Endothelial cell of umbilical vein (primary cell): Measurements from ENCODE around the gene LCTL. TPM values are rescaled to one million over a fixed set of nuclear protein-coding genes. Genes with fewer than 3 reads are reported as not detected.

Source experiments
- BruUV-seq: library from RNA; stranded (reverse); fragments of 400-500 nt; replicated peaks from 2 replicates; lab custom pipeline; 2021; lab: Mats Ljungman, UMichigan
- CTCF ChIA-PET: fragments of 300-600, 350-600 bp; sonication (Branson Sonifier 250); formaldehyde crosslinking; loops from one replicate; lab custom pipeline; 2021; ENCODE audit warnings: antibody characterized with exemption, inconsistent platforms; lab: Charles Lee
- POLR2A ChIA-PET: fragments of 300-600, 350-600 bp; sonication (Branson Sonifier 250); formaldehyde crosslinking; loops from one replicate; lab custom pipeline; 2021; ENCODE audit warnings: antibody characterized with exemption, inconsistent platforms; lab: Charles Lee
- DNase-seq: peaks from one replicate; pipeline ENCODE4 v3.0.0-alpha.2; 2011; ENCODE audit warnings: low read depth, low spot score
- FAIRE-seq: peaks from 2 replicates; lab custom pipeline; 2011; peaks lifted over from hg19 to GRCh38; lab: Jason Lieb, UNC
- H2AFZ ChIP-seq: 2 replicates; pipeline ENCODE4 v1.6.0; 2012; ENCODE audit warnings: low read depth, low read length, control low read depth, inconsistent platforms
- H3K27ac ChIP-seq: 2 replicates; pipeline ENCODE4 v1.5.1; 2011; ENCODE audit warnings: low read depth, mild to moderate bottlenecking, control low read depth, low read length, moderate library complexity; ENCODE audit not compliant: insufficient read depth
- H3K27me3 ChIP-seq, 2 experiments: 2 replicates each; pipeline versions ENCODE4 v1.6.0 to v1.6.1; 2011; ENCODE audit warnings: low read length in 2 of 2, mixed read lengths in 1 of 2; ENCODE audit not compliant: control insufficient read depth in 2 of 2, insufficient read depth in 2 of 2
- H3K36me3 ChIP-seq, 2 experiments: 2 replicates in 1 of 2; 3 replicates in 1 of 2; pipeline ENCODE4 v1.5.1; 2011; ENCODE audit warnings: low read length in 2 of 2, mild to moderate bottlenecking in 1 of 2, moderate library complexity in 1 of 2; ENCODE audit not compliant: control insufficient read depth in 2 of 2, insufficient read depth in 2 of 2; ENCODE audit errors: extremely low read depth in 1 of 2
- H3K4me1 ChIP-seq: 3 replicates; pipeline ENCODE4 v1.5.1; 2011; ENCODE audit warnings: mild to moderate bottlenecking, low read length; ENCODE audit not compliant: control insufficient read depth, insufficient read depth; ENCODE audit errors: extremely low read depth
- H3K4me2 ChIP-seq: 2 replicates; pipeline ENCODE4 v1.6.1; 2011; ENCODE audit warnings: low read length, control low read depth, mixed read lengths; ENCODE audit not compliant: insufficient read depth
- H3K4me3 ChIP-seq, 3 experiments: fragments of 200-600 bp in 1 of 3; sonication (generic), shearing (Covaris generic) in 1 of 3; replicated peaks in 1 of 3; 2 replicates each; pipeline ENCODE4 v1.5.1; 2011 to 2016; ENCODE audit warnings: control low read depth in 3 of 3, low read length in 3 of 3, mild to moderate bottlenecking in 2 of 3, inconsistent platforms in 1 of 3, low read depth in 1 of 3, moderate library complexity in 1 of 3; ENCODE audit not compliant: insufficient read depth in 1 of 3
- H3K79me2 ChIP-seq: 2 replicates; pipeline ENCODE4 v1.6.0; 2012; ENCODE audit warnings: low read length, inconsistent platforms; ENCODE audit not compliant: control insufficient read depth, insufficient read depth
- H3K9ac ChIP-seq: replicated peaks from 2 replicates; pipeline ENCODE3; 2011; ENCODE audit warnings: low read length, control low read depth; ENCODE audit not compliant: insufficient read depth; ENCODE audit errors: extremely low read depth
- H3K9me1 ChIP-seq: replicated peaks from 3 replicates; pipeline ENCODE4 v1.6.0; 2011; ENCODE audit warnings: mild to moderate bottlenecking, low read length; ENCODE audit not compliant: control insufficient read depth, insufficient read depth; ENCODE audit errors: extremely low read depth
- H3K9me3 ChIP-seq: replicated peaks from 2 replicates; pipeline ENCODE4 v1.5.1; 2012; ENCODE audit warnings: low read length, inconsistent platforms; ENCODE audit not compliant: control insufficient read depth, insufficient read depth
- H4K20me1 ChIP-seq: replicated peaks from 2 replicates; pipeline ENCODE3; 2011; ENCODE audit warnings: mild to moderate bottlenecking, low read length; ENCODE audit not compliant: control insufficient read depth, insufficient read depth; ENCODE audit errors: extremely low read depth
- EZH2 ChIP-seq: IDR thresholded peaks from 2 replicates; pipeline ENCODE4 v1.6.1; 2012; ENCODE audit warnings: borderline replicate concordance, low read depth, mild to moderate bottlenecking, moderate library complexity, low read length, inconsistent platforms; ENCODE audit not compliant: severe bottlenecking
- FOS ChIP-seq: IDR thresholded peaks from 2 replicates; pipeline ENCODE4 v1.6.1; 2011; ENCODE audit warnings: mild to moderate bottlenecking, low read length, moderate library complexity, borderline replicate concordance; ENCODE audit not compliant: insufficient read depth
- JUN ChIP-seq: IDR thresholded peaks from 2 replicates; pipeline ENCODE4 v1.6.1; 2011; ENCODE audit warnings: borderline replicate concordance, low read depth; ENCODE audit not compliant: insufficient read length, insufficient read depth
- MYC ChIP-seq: IDR thresholded peaks from one replicate; pipeline ENCODE4 v1.6.1; 2011; ENCODE audit warnings: mild to moderate bottlenecking, low read depth, low read length
- POLR2A ChIP-seq: IDR thresholded peaks from 2 replicates; pipeline ENCODE4 v1.6.1; 2012; ENCODE audit warnings: low read depth, mild to moderate bottlenecking, control low read depth, low read length
- POLR2AphosphoS5 ChIP-seq: IDR thresholded peaks from 2 replicates; pipeline ENCODE4 v1.6.1; 2012; ENCODE audit warnings: low read depth, mild to moderate bottlenecking, control low read depth, low read length, moderate library complexity; ENCODE audit not compliant: insufficient read depth
- dilution Hi-C: fragments of 300-500 bp; cut with MboI; formaldehyde crosslinking; loops from one replicate; pipeline ENCODE4 v1.15.0; 2019; ENCODE audit warnings: low sequenced_read_pairs; ENCODE audit not compliant: extremely low pct_ligation_motif_present
- intact Hi-C: fragments of 100-400 bp; cut with micrococcal nuclease; formaldehyde crosslinking; loops from one replicate; pipeline ENCODE4 v1.10.0; 2022
- polyA plus RNA-seq, 4 experiments: library from polyadenylated mRNA; depleted of rRNA in 3 of 4; stranded (reverse) in 3 of 4; unstranded in 1 of 4; fragments of >200 nt; gene quantifications; 2 replicates each; pipeline versions ENCODE4 v1.2.1 to v1.2.3, GENCODE V29; 2011 to 2012; ENCODE audit warnings: missing spikeins in 1 of 4
- total RNA-seq: library from RNA; stranded (reverse); gene quantifications from 2 replicates; pipeline ENCODE4 v1.2.3, GENCODE V29; 2021
- TF ChIP-seq, protein P1 (sequence below), 2 donors: IDR thresholded peaks; 1 replicate in 1 of 2; 2 replicates in 1 of 2; pipeline ENCODE4 v1.5.1; 2011; ENCODE audit warnings: low read length in 2 of 2, mild to moderate bottlenecking in 2 of 2, moderate library complexity in 2 of 2, control low read depth in 1 of 2, inconsistent platforms in 1 of 2, low read depth in 1 of 2; ENCODE audit not compliant: insufficient read depth in 1 of 2; ENCODE audit errors: extremely low read depth in 1 of 2

LCTL gene
- total and polyA plus RNA-seq, 2 donors (not counting 3 experiments of a cell fraction or from before 2014, with no cell fraction given) = 0.04 TPM; not detected in 1

GRCh38 chr15:66598095-66598815 lies 32.5 kb upstream of the LCTL start:
- Histone ChIP-seq H3K9me3 (no peaks in the 10 kb centered on the region), H3K27me3 (no peaks in the 10 kb centered on the region), H4K20me1 (no peaks in the 10 kb centered on the region), H3K4me3 (no peak overlapping the region), H3K9me1 (no peaks in the 10 kb centered on the region), H3K27ac (no peak overlapping the region), H3K79me2 (no peaks in the 10 kb centered on the region), H3K4me1 (no peaks in the 10 kb centered on the region), H3K4me2 (no peak overlapping the region), H3K9ac (no peak overlapping the region), H2AFZ (no peak overlapping the region), H3K36me3 (no peaks in the 10 kb centered on the region)
- intact Hi-C loops (no loop called here), dilution Hi-C loops (no loop called here)
- no peak for FAIRE-seq
- TF ChIP-seq POLR2AphosphoS5 (no peak), EZH2 (no peak), POLR2A (no peak), MYC (no peak), JUN (no peak), FOS (no peak)
- TF ChIP-seq, protein P1, sequence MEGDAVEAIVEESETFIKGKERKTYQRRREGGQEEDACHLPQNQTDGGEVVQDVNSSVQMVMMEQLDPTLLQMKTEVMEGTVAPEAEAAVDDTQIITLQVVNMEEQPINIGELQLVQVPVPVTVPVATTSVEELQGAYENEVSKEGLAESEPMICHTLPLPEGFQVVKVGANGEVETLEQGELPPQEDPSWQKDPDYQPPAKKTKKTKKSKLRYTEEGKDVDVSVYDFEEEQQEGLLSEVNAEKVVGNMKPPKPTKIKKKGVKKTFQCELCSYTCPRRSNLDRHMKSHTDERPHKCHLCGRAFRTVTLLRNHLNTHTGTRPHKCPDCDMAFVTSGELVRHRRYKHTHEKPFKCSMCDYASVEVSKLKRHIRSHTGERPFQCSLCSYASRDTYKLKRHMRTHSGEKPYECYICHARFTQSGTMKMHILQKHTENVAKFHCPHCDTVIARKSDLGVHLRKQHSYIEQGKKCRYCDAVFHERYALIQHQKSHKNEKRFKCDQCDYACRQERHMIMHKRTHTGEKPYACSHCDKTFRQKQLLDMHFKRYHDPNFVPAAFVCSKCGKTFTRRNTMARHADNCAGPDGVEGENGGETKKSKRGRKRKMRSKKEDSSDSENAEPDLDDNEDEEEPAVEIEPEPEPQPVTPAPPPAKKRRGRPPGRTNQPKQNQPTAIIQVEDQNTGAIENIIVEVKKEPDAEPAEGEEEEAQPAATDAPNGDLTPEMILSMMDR (IDR thresholded peaks at IDR 0.05; ENCODE audit: extremely low read depth in 1 of 2, insufficient read depth in 1 of 2, low read depth in 1 of 2, low read length in 2 of 2) = no peak
- CTCF ChIA-PET = interaction anchor here (11.3 kb wide), 1 partner anchor 252 kb away, joined by 152 read pairs; no protein-coding TSS in a partner anchor
- POLR2A ChIA-PET = no interaction called here
- no peak for DNase-seq
- BruUV-seq = no TSS peak
